Measurements from ENCODE around the gene SMPDL3A. TPM values are rescaled to one million over a fixed set of nuclear protein-coding genes. Genes with fewer than 3 reads are reported as not detected.

Gene SMPDL3A
- total and polyA plus RNA-seq, 2 of the 8 experiments (the other 6 are each of a cell fraction or from before 2014, with no cell fraction given) = 3.5 to 3.9 TPM

- TF ChIP-seq EGR1 (IDR thresholded peaks at IDR 0.05; ENCODE audit: borderline replicate concordance, low read depth, low read length) (peak; percentile 56), POLR2A (IDR thresholded peaks at IDR 0.05; ENCODE audit: control extremely low read depth in 1 of 2, low read depth in 2 of 2, low read length in 2 of 2) (peak; percentile 33 to 51; a peak in 2 of 3 replicates), TEAD4 (IDR thresholded peaks at IDR 0.05; ENCODE audit: low read depth, low read length) (peak; percentile 85), CTBP2 (IDR thresholded peaks at IDR 0.05; ENCODE audit: borderline replicate concordance, insufficient read depth, insufficient read length, low read length) (peak; percentile 19), YY1 (IDR thresholded peaks at IDR 0.05; ENCODE audit: low read depth, low read length) (peak; percentile 77; the same call in 1 of the 2 replicates), HDAC6 (IDR thresholded peaks at IDR 0.05; ENCODE audit: low read depth, low read length) (no peak)
- TF ChIP-seq, protein P1, sequence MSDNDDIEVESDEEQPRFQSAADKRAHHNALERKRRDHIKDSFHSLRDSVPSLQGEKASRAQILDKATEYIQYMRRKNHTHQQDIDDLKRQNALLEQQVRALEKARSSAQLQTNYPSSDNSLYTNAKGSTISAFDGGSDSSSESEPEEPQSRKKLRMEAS (IDR thresholded peaks at IDR 0.05) = peak; percentile 74; the same call in 1 of the 2 replicates
These were observed at the start of gene SMPDL3A (continued) for GRCh38 chr6:122789182-122790027.

Data from H1 (cell line).